Measurements from ENCODE around the gene MINDY3. TPM values are rescaled to one million over a fixed set of nuclear protein-coding genes. Genes with fewer than 3 reads are reported as not detected.
"Not testable (repeated sequence)": the region's sequence is repeated elsewhere in the genome, so short reads cannot be mapped to it uniquely, and the experiment has no call there.

Gene MINDY3
- total RNA-seq, 2 experiments from 2014 or later: 22.9 to 25.0 TPM

GRCh38 chr10:15775513-15775912, 84.8 kb downstream of the MINDY3 start:
- H3K4me1 Mint-ChIP-seq: no peaks in the 10 kb centered on the region
- ChIA-PET POLR2A (no interaction called here), CTCF (no interaction called here)
- H3K4me3 Mint-ChIP-seq: no peak overlapping the region
- no peaks in the 10 kb centered on the region for H3K27me3 Mint-ChIP-seq
- peaks cover 51% of the 10 kb centered on the region for H3K36me3 Mint-ChIP-seq (ENCODE audit: low read depth)
- DNase-seq: no peak
- H3K27ac Mint-ChIP-seq: no peak overlapping the region
- peaks cover 10% of the 10 kb centered on the region for H3K9me3 Mint-ChIP-seq

DNA sequence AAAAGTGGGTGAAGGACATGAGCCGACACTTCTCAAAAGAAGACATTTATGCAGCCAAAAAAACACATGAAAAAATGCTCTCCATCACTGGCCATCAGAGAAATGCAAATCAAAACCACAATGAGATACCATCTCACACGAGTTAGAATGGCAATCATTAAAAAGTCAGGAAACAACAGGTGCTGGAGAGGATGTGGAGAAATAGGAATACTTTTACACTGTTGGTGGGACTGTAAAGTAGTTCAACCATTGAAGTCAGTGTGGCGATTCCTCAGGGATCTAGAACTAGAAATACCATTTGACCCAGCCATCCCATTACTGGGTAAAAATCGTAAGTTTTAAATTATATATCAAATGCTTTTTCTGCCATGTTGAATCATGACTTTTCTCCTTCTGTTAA, 85.8 kb downstream of the MINDY3 start:
- POLR2A ChIA-PET: not testable (repeated sequence)

GRCh38 chr10:15764892-15765454, 95.3 kb downstream of the MINDY3 start:
- ChIA-PET CTCF (no interaction called here), POLR2A (no interaction called here)
- Mint-ChIP-seq H3K9me3 (no peaks in the 10 kb centered on the region), H3K27ac (no peak overlapping the region), H3K27me3 (no peaks in the 10 kb centered on the region), H3K4me3 (no peak overlapping the region), H3K36me3 (ENCODE audit: low read depth) (peaks cover 2% of the 10 kb centered on the region), H3K4me1 (no peaks in the 10 kb centered on the region)
- no peak for DNase-seq

More for the DNA sequence above, 85.8 kb downstream of the MINDY3 start:
- H3K27me3 Mint-ChIP-seq, DNase-seq, H3K27ac Mint-ChIP-seq, H3K9me3 Mint-ChIP-seq, H3K4me1 Mint-ChIP-seq, H3K4me3 Mint-ChIP-seq, CTCF ChIA-PET: not testable (repeated sequence)
- H3K36me3 Mint-ChIP-seq (ENCODE audit: low read depth): peaks cover 53% of the 10 kb centered on the region

DNA sequence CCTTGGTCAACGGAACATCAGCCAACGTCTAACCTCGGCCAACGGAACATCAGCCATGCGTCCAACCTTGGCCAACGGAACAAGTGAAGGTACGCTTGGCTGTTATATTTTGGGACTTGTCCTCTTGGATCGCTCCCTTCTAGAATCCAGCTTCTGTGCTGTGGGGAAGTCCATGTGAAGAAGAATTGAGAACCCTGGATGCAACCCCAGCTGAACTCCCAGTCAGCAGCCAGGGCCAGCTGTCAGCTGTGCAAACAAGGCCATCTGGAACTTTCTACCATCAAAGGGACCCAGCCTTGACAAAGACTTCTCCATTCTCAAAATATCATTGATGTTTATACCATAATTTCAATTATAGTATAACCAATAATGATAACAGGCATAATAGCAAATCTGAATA, 97.3 kb downstream of the MINDY3 start:
- Mint-ChIP-seq H3K4me3 (no peak overlapping the region), H3K36me3 (ENCODE audit: low read depth) (no peaks in the 10 kb centered on the region), H3K4me1 (no peaks in the 10 kb centered on the region), H3K27me3 (peaks cover 6% of the 10 kb centered on the region), H3K9me3 (no peaks in the 10 kb centered on the region), H3K27ac (no peak overlapping the region)
- ChIA-PET CTCF (no interaction called here), POLR2A (no interaction called here)
- DNase-seq: no peak

DNA sequence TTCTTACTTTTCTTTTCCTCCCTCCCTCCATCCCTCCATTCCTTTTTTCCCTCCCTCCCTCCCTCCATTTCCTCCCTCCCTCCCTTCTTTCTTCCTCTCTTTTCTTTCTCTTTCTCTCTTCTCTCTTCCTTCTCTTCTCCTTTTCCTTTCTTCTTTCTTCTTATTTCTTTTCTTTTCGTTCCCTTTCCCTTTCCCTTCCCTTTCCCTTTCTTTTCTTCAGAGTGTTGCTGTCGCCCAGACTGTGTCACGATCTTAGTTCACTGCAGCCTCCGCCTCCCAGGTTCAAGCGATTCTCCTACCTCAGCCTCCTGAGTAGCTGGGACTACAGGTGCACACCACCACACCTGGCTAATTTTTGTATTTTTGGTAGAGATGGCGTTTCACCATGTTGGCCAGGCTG, 98.1 kb downstream of the MINDY3 start:
- H3K27me3 Mint-ChIP-seq; H3K4me3 Mint-ChIP-seq; DNase-seq; H3K27ac Mint-ChIP-seq; POLR2A ChIA-PET; H3K9me3 Mint-ChIP-seq; CTCF ChIA-PET; H3K4me1 Mint-ChIP-seq; H3K36me3 Mint-ChIP-seq (ENCODE audit: low read depth): not testable (repeated sequence)

GRCh38 chr10:15761224-15761623, 99.1 kb downstream of the MINDY3 start:
- DNase-seq; H3K4me1 Mint-ChIP-seq; H3K9me3 Mint-ChIP-seq; H3K27ac Mint-ChIP-seq; H3K36me3 Mint-ChIP-seq (ENCODE audit: low read depth); CTCF ChIA-PET; H3K4me3 Mint-ChIP-seq; POLR2A ChIA-PET: not testable (repeated sequence)
- H3K27me3 Mint-ChIP-seq: peaks cover 13% of the 10 kb centered on the region

DNA sequence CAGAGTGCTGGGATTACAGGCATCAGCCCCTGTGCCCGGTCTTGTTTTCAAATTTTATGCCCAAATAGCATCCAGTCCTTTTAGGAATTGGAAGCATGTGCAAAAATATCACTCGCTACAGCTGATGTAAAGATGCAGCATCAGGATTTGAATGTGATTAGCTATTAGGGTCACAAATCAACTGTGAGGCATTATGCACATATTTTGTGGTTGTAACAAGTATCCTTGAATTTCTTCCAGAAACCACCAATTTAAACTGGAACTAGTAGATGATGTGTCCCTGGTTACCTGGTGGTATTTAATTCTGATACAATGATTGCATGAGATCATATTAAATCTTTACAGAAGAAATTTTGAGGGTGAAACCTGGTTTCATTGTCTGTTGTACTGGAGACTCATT, 99.6 kb downstream of the MINDY3 start:
- Mint-ChIP-seq H3K4me1 (no peaks in the 10 kb centered on the region), H3K27me3 (peaks cover 16% of the 10 kb centered on the region), H3K4me3 (no peak overlapping the region), H3K27ac (no peak overlapping the region), H3K9me3 (no peaks in the 10 kb centered on the region), H3K36me3 (ENCODE audit: low read depth) (no peaks in the 10 kb centered on the region)
- POLR2A ChIA-PET: no interaction called here
- CTCF ChIA-PET: no interaction called here
- no peak for DNase-seq

DNA sequence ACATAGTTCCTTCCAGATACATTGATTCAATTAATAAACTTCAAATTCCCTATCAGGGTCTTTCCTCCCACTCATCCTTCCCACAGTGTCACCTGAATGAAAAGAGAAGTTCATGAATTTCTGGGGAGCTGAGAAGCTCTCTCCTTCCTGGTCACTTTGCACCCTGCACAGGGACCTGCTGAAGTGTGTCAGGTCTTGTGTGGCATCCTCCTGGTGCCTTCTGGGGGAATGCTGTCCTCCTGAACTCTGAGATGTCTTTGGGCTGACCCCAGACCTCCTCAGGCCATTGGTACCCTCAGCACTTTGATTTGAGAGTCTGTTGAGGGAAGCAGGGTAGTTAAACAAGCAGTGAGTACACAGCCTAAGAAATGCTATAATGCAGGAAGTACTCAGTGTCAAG, 101.0 kb downstream of the MINDY3 start:
- DNase-seq: no peak
- H3K36me3 Mint-ChIP-seq (ENCODE audit: low read depth): no peaks in the 10 kb centered on the region
- POLR2A ChIA-PET: no interaction called here
- H3K4me3 Mint-ChIP-seq: no peak overlapping the region
- H3K27me3 Mint-ChIP-seq: peaks cover 19% of the 10 kb centered on the region
- no peaks in the 10 kb centered on the region for H3K4me1 Mint-ChIP-seq
- CTCF ChIA-PET: no interaction called here
- H3K9me3 Mint-ChIP-seq: no peaks in the 10 kb centered on the region
- H3K27ac Mint-ChIP-seq: no peak overlapping the region

GRCh38 chr10:15758618-15759017, 101.7 kb downstream of the MINDY3 start:
- DNase-seq: no peak
- Mint-ChIP-seq H3K4me3 (no peak overlapping the region), H3K27me3 (peaks cover 19% of the 10 kb centered on the region), H3K9me3 (no peaks in the 10 kb centered on the region), H3K36me3 (ENCODE audit: low read depth) (no peaks in the 10 kb centered on the region), H3K4me1 (no peaks in the 10 kb centered on the region), H3K27ac (no peak overlapping the region)
- CTCF ChIA-PET: no interaction called here
- POLR2A ChIA-PET: no interaction called here

DNA sequence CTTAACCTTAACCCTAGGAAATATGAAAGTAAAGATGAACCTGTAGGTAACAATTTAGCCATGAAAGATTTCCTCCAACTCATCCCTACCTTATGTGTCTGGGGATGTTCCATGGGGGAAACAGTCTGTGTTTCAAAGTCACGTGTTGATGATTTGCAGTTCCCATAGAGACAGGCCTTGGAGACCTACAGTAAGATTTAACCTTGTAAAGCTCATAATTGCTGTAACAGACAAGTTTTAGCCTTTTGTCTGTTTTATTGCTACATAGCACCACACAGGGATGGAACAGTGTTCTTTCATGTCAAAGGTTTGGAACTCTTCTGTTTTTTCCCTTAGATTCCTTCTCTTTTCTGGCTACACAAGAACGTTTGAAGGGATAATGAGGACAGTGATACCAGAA, 105.4 kb downstream of the MINDY3 start:
- no peak for DNase-seq
- H3K27me3 Mint-ChIP-seq: peaks cover 20% of the 10 kb centered on the region
- no peaks in the 10 kb centered on the region for H3K4me1 Mint-ChIP-seq
- no peaks in the 10 kb centered on the region for H3K36me3 Mint-ChIP-seq (ENCODE audit: low read depth)
- ChIA-PET CTCF (interaction anchor here (1.1 kb wide), 1 partner anchor 10 kb away, joined by 3 read pairs; no protein-coding TSS in a partner anchor), POLR2A (no interaction called here)
- H3K9me3 Mint-ChIP-seq: no peaks in the 10 kb centered on the region
- H3K4me3 Mint-ChIP-seq: no peak overlapping the region
- no peak overlapping the region for H3K27ac Mint-ChIP-seq

DNA sequence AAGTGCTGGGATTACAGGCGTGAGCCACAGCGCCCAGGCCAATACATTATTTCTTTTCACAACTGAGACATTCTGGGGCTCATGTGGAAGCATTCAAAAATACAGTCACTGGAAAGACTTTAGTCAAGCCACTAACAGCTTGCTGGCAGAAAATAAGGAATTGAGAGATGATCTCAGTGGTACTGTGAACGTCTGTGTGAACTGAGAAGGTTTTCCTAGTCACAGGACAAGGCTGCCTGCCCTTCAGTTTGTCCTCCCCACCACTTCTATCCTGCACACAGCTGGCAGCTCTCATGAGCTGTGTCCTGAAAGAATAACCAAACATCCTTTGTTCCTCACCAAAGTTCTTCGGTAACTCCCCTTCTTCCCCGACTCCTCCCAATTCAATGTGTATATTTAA, 109.3 kb downstream of the MINDY3 start:
- Mint-ChIP-seq H3K4me1 (no peaks in the 10 kb centered on the region), H3K9me3 (no peaks in the 10 kb centered on the region), H3K27ac (no peak overlapping the region), H3K27me3 (peaks cover 16% of the 10 kb centered on the region), H3K4me3 (no peak overlapping the region), H3K36me3 (ENCODE audit: low read depth) (no peaks in the 10 kb centered on the region)
- ChIA-PET POLR2A (no interaction called here), CTCF (no interaction called here)
- DNase-seq: no peak

- POLR2A ChIA-PET: no interaction called here
- CTCF ChIA-PET: no interaction called here
These were observed 112.2 kb downstream of the MINDY3 start for GRCh38 chr10:15748126-15748525.

DNA sequence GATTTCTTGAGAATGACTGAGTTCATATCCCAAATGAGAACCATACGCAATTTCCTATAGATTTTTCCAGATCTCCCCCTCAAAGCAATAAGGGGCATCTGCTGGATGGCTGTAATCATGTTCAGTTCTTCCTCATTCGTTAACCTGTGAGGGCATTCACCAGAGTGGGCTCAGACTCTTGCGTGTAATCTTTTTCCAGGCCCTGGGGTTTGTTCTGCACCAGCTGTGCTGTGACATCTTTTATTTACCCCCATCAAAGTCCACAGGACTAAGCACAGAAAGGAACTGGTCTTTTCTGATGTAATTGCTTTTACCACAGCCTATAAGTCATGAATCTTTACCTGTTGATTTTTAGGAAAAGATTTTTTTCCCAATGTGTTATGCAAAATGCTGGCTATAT, 112.7 kb downstream of the MINDY3 start:
- no peaks in the 10 kb centered on the region for H3K36me3 Mint-ChIP-seq (ENCODE audit: low read depth)
- H3K9me3 Mint-ChIP-seq: no peaks in the 10 kb centered on the region
- peaks cover 15% of the 10 kb centered on the region for H3K27me3 Mint-ChIP-seq
- ChIA-PET POLR2A (no interaction called here), CTCF (no interaction called here)
- H3K4me3 Mint-ChIP-seq: no peak overlapping the region
- no peak overlapping the region for H3K27ac Mint-ChIP-seq
- no peaks in the 10 kb centered on the region for H3K4me1 Mint-ChIP-seq
- no peak for DNase-seq

More at GRCh38 chr10:15748126-15748525, 112.2 kb downstream of the MINDY3 start:
- H3K4me1 Mint-ChIP-seq: no peaks in the 10 kb centered on the region
- H3K36me3 Mint-ChIP-seq (ENCODE audit: low read depth): no peaks in the 10 kb centered on the region
- H3K27ac Mint-ChIP-seq: no peak overlapping the region
- H3K4me3 Mint-ChIP-seq: no peak overlapping the region
- H3K9me3 Mint-ChIP-seq: no peaks in the 10 kb centered on the region
- DNase-seq: no peak
- peaks cover 15% of the 10 kb centered on the region for H3K27me3 Mint-ChIP-seq

DNA sequence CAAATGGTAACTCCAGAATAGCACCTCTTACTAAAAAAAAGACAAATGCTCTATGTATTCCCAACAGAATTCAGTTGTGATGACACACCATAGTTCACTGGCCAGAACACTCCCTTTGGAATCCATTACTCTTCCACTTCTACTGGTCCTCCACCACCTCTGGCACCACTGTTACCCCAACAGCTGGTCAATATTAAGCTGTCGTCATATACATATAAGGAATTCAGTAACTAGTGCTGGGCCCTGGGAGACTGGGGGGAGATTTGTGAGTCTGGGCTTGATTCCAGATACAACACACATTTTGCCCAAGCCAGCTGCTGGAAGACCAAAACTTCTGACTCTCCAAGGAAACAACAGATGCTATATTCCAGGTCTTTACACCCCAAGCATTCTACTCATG, 114.6 kb downstream of the MINDY3 start:
- no peaks in the 10 kb centered on the region for H3K36me3 Mint-ChIP-seq (ENCODE audit: low read depth)
- no peaks in the 10 kb centered on the region for H3K4me1 Mint-ChIP-seq
- H3K27ac Mint-ChIP-seq: no peak overlapping the region
- CTCF ChIA-PET: interaction anchor here (1.1 kb wide), 1 partner anchor 11 kb away, joined by 3 read pairs; no protein-coding TSS in a partner anchor
- H3K9me3 Mint-ChIP-seq: no peaks in the 10 kb centered on the region
- H3K4me3 Mint-ChIP-seq: no peak overlapping the region
- POLR2A ChIA-PET: no interaction called here
- DNase-seq: no peak
- H3K27me3 Mint-ChIP-seq: peaks cover 20% of the 10 kb centered on the region
